Neural cell (in vitro differentiated cells): ENCODE results near the gene VWF.

Source experiments
- CTCF ChIP-seq: fragments of 450-650 bp; IDR thresholded peaks from 2 replicates; pipeline ENCODE4 v1.5.1; 2014; ENCODE audit warnings: antibody characterized with exemption, mild to moderate bottlenecking, moderate library complexity; ENCODE audit not compliant: poor library complexity, severe bottlenecking
- EP300 ChIP-seq: fragments of 450-650 bp; conservative IDR thresholded peaks from 2 replicates; pipeline ENCODE4 v1.6.1; 2014; ENCODE audit warnings: antibody characterized with exemption, mild to moderate bottlenecking, moderate library complexity; ENCODE audit not compliant: poor library complexity, severe bottlenecking
- EZH2 ChIP-seq: fragments of 200-600, 300-800 bp; shearing (Covaris generic), sonication (generic); IDR thresholded peaks from 2 replicates; pipeline ENCODE4 v1.6.1; 2014; ENCODE audit warnings: antibody characterized with exemption, low read length, borderline replicate concordance, mild to moderate bottlenecking; ENCODE audit not compliant: insufficient read depth, poor library complexity, severe bottlenecking
- POLR2AphosphoS5 ChIP-seq: IDR thresholded peaks from 2 replicates; pipeline ENCODE4 v1.6.1; 2012
- REST ChIP-seq: IDR thresholded peaks from 2 replicates; pipeline ENCODE4 v1.6.1; 2012; ENCODE audit warnings: borderline replicate concordance

- TF ChIP-seq POLR2AphosphoS5 (no peak), CTCF (no peak), EP300 (no peak), EZH2 (no peak), REST (no peak)
These were observed 82.6 kb downstream of the VWF start for GRCh38 chr12:6041891-6042290.
